ENCODE measurements around the gene FURIN.

- TF ChIP-seq SP1 (IDR thresholded peaks at IDR 0.05) (no peak), BHLHE40 (IDR thresholded peaks at IDR 0.05; ENCODE audit: borderline replicate concordance) (no peak), ELF4 (IDR thresholded peaks at IDR 0.05) (no peak), ZNF384 (IDR thresholded peaks at IDR 0.05) (no peak), FOXK2 (IDR thresholded peaks at IDR 0.05) (no peak), FOXA1 (IDR thresholded peaks at IDR 0.05) (no peak), SUZ12 (IDR thresholded peaks at IDR 0.05) (no peak), LEF1 (IDR thresholded peaks at IDR 0.05; ENCODE audit: borderline replicate concordance) (no peak), HDGF (IDR thresholded peaks at IDR 0.05; ENCODE audit: borderline replicate concordance) (no peak), TARDBP (IDR thresholded peaks at IDR 0.05) (no peak), CTBP1 (IDR thresholded peaks at IDR 0.05; ENCODE audit: borderline replicate concordance) (no peak)
These were observed 11.1 kb upstream of the FURIN start for GRCh38 chr15:90857337-90857736.
